ENCODE data around the gene ANGPTL4.
"Not testable (repeated sequence)": the region's sequence is repeated elsewhere in the genome, so short reads cannot be mapped to it uniquely, and the experiment has no call there.

Gene ANGPTL4, protein sequence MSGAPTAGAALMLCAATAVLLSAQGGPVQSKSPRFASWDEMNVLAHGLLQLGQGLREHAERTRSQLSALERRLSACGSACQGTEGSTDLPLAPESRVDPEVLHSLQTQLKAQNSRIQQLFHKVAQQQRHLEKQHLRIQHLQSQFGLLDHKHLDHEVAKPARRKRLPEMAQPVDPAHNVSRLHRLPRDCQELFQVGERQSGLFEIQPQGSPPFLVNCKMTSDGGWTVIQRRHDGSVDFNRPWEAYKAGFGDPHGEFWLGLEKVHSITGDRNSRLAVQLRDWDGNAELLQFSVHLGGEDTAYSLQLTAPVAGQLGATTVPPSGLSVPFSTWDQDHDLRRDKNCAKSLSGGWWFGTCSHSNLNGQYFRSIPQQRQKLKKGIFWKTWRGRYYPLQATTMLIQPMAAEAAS

DNA sequence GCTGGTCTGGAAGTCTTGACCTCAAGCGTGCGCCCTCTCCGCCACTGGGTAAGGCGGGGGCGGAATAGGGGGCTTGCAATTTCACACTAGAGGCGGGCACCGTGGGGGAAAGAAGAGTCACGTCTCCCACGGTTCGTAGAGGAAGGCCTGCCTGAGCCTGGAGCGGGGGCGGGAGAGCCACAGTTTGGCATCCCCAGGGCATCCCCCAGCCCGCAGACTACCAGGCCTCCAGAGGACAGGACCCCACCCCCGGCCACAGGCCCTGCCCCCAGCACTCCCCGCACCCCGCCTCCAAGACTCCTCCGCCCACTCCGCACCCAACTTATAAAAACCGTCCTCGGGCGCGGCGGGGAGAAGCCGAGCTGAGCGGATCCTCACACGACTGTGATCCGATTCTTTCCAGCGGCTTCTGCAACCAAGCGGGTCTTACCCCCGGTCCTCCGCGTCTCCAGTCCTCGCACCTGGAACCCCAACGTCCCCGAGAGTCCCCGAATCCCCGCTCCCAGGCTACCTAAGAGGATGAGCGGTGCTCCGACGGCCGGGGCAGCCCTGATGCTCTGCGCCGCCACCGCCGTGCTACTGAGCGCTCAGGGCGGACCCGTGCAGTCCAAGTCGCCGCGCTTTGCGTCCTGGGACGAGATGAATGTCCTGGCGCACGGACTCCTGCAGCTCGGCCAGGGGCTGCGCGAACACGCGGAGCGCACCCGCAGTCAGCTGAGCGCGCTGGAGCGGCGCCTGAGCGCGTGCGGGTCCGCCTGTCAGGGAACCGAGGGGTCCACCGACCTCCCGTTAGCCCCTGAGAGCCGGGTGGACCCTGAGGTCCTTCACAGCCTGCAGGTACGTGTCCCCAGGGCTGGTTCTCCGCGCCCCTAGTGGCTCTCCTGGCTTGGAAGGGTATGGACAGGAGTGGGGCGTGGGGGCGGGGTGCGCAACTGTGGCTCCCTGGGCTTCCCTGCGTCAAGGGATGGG, at the start of gene ANGPTL4:
Gene ANGPTL4, plus strand, starts transcription at position 353 of the 969 bp plus-strand sequence. Its CDS starts 167 bp downstream, at position 520.
- peak; percentile 53 to 55 for DNase-seq (ENCODE audit: low read depth in 2 of 2)

DNA sequence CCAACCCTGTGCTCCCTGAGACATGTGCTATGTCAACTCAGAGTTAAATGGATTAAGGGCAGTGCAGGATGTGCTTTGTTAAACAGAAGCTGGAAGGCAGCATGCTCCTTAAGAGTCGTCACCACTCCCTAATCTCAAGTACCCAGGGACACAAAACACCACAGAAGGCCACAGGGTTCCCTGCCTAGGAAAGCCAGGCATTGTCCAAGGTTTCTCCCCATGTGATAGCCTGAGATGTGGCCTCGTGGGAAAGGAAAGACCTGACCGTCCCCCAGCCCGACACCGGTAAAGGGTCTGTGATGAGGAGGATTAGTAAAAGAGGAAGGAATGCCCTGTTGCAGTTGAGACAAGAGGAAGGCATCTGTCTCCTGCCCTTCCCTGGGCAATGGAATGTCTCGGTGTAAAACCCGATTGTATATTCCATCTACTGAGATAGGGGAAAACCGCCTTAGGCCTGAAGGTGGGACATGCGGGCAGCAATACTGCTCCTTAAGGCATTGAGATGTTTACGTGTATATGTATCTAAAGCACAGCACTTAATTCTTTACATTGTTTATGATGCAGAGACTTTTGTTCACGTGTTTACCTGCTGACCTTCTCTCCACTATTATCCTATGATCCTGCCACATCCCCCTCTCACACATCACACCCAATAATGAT, 48.8 kb upstream of the ANGPTL4 start:
- not testable (repeated sequence) for DNase-seq (ENCODE audit: low read depth in 2 of 2)

DNA sequence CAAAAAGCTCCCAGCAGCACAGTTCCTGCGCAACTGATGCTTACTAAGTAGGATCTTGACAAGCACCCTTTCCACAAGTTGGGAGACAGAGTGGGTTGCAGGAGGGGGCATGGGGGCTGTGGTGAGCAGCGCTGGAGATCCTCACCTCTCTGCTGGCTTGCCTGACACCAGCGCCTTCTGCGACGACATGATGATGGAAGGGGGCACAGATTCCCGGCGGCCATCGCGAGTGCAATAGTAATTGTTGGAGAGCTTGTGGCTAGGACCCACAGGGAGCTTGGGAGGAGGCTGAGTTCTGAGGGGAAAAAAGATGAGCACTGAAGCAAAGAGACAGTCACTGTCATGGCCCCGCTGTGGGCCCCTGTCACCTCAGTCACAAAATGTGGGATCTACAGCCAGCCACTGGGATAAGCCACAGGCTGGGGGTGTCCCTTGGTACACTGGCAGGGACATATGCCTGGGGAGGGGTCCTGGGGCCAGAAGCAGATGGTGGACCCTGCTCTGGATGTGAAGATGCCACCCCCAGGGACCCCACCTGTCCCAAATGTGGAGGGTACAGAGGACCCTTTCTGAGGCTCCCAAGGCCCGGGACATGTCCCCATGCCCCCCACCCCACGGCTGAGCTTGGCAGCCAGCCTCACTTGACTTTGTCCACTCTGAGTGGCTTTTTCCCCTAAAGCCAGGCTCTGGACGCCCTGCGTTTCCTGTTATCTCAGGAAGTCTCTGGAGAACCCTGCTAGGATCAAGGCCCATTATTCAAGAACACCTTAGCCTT, 47.4 kb upstream of the ANGPTL4 start:
- no peak for DNase-seq (ENCODE audit: low read depth in 2 of 2)

DNA sequence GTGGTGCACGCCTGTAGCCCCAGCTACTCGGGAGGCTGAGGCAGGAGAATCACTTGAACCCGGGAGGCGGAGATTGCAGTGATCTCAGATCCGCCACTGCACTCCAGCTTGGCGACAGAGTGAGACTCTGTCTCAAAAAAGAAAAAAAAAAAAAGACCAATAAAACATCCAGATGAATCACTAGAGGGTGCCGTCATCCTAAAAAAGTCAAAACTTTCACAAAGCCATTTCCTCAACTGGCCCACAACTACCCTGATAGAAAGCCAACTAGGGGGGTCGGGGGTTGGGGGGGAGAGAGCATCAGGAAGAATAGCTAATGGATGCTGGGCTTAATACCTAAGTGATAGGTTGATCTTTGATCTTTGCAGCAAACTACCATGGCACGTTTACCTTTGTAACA, 45.1 kb upstream of the ANGPTL4 start:
- DNase-seq (ENCODE audit: low read depth in 2 of 2), result not testable (repeated sequence)

DNA sequence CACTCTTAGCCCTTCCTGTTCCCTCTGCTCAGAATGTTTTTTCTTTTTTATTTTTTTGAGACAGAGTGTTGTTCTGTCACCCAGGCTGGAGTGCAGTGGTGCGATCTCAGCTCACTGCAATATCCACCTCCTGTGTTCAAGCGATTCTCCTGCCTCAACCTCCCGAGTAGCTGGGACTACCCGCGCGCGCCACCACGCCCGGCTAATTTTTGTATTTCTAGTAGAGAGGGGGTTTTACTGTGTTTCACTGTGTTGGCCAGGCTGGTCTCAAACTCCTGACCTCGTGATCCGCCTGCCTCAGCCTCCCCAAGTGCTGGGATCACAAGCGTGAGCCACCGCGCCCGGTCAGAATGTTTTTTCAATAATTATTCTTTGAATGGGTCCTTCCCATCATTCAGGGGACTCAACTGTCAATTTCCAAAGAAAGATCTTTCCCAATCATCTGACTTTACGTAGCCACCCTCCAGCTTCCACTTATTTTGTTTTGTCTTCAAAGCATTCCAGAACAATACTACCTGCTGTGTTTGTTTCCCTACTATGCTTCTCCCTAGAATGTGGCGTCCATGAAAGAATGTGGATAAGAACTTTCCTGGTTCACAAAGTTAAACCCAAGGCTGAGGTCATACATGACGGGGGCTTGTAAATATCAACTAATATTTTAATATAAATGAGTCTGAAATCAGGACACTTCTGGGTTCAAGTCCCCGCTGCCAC, 44.0 kb upstream of the ANGPTL4 start:
- no peak for DNase-seq (ENCODE audit: low read depth in 2 of 2)

DNA sequence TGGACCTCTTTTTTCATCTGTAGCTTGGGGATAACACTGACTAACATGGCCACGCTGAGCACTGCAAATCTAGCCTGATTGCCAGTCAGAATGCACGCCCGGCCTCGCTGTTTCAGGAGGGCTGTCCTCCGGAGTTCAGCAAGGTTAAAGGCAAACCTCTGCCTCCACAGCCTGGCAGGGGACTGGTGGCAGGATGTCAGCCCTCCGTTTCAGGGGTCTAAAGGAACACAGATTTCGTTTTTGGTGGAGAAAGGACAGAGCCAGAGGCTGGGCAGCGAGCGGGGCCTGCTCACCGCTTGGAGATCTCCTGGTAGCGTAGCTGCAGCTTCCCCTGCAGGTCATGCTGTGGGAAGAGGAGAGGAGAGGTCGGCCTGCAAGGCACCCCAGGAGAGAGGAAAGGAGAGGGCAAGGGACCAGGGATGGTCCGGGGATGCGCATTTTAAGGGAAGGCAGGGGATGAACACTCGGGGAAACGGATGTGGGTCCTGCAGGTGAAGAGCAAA, 43.3 kb upstream of the ANGPTL4 start:
- DNase-seq (ENCODE audit: low read depth in 2 of 2), result no peak

DNA sequence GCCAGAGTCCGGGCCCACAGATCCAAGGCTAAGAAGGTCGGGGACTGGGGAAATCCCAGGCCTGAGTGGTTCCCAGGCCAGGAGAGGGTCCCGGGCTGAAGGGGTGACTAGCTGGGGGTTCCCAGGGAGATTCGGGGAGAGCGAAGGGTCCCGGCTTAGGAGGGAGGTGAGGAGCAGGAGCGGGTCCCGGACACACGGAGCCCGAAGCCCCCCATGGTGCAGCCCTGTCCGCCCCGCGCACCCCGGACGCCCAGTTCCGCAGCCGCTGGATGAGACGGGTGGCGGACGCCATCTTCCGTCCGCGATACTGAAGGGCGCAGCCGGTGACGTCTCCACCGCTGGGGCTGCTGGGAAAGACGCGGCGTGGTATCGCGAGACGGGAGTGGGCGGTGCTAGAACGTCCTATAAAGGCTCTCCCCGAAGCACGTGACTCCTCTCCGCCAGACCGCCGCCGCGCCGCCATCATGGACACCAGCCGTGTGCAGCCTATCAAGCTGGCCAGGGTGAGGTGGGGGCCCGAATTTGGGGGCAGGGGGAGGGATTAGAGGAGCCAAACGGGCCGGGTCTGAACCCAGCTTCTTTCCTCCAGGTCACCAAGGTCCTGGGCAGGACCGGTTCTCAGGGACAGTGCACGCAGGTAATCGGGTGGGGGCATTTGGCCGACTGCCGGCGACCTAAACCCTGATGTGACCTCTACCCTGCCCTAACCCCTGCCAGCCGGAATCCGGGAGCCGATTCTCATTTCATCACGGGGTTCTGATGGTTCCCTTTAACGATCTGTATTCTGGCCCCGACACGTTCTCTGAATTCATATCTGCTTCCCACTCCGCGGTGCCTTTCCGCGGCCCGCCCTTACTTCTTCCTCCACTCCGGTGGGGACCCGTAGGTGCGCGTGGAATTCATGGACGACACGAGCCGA, 42.6 kb upstream of the ANGPTL4 start, which contains the start of the genes NDUFA7 and RPS28:
Gene NDUFA7, minus strand, starts transcription at position 309 of the 919 bp plus-strand sequence. Its CDS starts 17 bp downstream, at position 292.
Gene RPS28, plus strand, starts transcription at position 430 of the 919 bp plus-strand sequence. Its CDS starts 35 bp downstream, at position 465.
- peak; percentile 90 to 95 for DNase-seq (ENCODE audit: low read depth in 2 of 2)

DNA sequence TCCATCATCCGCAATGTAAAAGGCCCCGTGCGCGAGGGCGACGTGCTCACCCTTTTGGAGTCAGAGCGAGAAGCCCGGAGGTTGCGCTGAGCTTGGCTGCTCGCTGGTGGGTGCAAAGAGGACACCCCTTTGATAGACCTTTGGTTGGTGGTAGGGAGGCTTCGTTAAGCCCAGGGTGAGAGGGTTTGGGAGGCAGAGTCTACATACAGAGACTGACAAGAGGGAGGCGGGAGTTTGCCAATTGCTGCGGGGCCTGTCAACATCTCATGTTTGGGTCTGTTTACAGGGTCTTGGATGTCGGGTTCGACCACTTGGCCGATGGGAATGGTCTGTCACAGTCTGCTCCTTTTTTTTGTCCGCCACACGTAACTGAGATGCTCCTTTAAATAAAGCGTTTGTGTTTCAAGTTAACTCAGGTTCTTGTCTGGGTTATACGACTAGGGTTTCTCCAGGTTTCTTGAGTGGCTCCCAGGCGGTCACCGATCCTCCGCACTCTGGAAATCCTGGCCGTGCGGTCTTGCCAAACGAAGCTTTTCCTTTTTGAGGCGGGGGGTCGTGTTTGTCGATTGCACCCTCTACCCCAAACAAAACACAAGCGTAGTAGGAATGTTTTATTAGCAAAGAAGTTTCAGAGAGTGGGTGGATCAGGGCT, 41.8 kb upstream of the ANGPTL4 start:
- DNase-seq (ENCODE audit: low read depth in 2 of 2), result no peak

DNA sequence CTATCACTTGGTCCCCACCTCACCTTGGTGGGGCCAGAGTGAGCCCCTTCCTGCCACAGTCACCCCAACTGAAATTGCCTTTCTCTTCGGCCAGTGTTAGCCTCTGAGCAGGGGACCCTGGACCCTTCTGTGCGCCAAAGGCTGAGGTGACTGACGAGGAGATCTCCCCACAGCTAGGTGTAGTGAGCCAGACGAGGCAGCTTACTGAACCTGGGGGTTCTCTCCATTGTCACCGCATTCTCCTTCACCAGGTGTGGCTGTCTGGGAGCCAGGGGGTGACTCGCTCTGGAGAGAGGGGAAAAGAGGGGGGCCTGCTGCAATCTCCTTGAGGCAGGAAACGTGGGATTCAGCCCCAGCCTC, 41.3 kb upstream of the ANGPTL4 start:
- DNase-seq (ENCODE audit: low read depth in 2 of 2), result no peak

DNA sequence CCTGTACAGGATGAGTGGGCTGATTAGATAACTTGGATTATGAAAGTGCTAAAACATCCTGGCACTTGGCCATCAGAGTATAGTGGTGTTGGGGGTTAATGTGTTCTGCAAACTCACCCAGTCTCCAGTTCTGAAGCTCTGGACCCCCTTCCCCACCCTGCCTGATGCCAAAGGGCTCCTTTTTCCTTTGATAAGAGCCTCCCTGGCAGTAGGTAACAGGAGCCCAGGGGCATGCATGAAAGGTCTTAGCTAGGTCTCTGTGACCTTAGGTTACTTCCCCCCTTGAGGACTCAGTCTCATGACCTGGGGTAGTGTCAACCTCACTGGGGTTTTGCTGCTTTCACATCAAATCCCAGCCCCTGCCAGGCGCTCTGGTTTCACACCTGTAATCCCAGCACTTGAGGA, 40.2 kb upstream of the ANGPTL4 start:
- no peak for DNase-seq (ENCODE audit: low read depth in 2 of 2)

- no peak for DNase-seq (ENCODE audit: low read depth in 2 of 2)
Observed at GRCh38 chr19:8324186-8325050, 39.5 kb upstream of the ANGPTL4 start.

DNA sequence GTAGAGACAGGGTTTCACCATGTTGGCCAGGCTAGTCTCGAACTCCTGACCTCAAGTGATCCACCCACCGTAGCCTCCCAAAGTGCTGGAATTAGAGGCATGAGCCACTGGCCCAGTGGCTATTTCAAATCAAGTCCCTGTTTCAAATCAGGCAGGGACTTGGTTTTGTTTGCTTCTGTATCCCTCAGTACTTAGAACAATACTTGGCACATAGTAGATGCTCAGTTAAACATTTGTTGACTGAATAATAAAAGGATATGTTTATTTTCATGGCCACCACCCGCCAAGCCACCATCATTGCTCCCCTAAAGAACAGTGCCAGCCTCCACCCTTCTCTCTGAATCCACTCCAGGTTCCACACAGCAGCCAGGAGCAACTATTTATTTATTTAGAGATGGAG, 38.5 kb upstream of the ANGPTL4 start:
- DNase-seq (ENCODE audit: low read depth in 2 of 2), result no peak

DNA sequence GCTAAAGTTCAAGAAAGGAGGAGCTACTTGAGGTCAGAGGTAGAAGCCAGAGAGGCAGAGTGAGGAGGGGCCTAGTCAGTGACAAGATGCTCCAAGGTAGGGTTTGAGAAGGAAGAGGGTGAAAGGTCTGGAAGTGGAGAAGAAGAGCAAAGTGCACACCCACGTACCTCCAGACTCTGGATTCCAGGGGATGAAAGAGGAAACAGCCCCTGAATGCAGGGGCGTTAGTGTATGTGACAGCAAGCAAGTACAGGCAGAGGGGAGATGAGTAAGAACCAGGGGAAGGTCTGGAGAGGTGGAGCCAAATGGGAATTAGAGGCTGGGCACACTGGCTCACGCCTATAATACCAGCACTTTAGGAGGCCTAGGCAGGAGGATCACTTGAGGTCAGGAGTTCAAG, 34.0 kb upstream of the ANGPTL4 start:
- DNase-seq (ENCODE audit: low read depth in 2 of 2), result no peak

GRCh38 chr19:8331263-8331845, 32.6 kb upstream of the ANGPTL4 start:
- no peak for DNase-seq (ENCODE audit: low read depth in 2 of 2)

GRCh38 chr19:8332976-8333766, 30.8 kb upstream of the ANGPTL4 start:
- DNase-seq (ENCODE audit: low read depth in 2 of 2), result no peak

- DNase-seq (ENCODE audit: low read depth in 2 of 2), result no peak
Observed at GRCh38 chr19:8333767-8334457, 30.0 kb upstream of the ANGPTL4 start.
